Activated CD4-positive, CD25-positive, alpha-beta regulatory T cell treated with anti-CD3 and anti-CD28 coated beads, Interleukin-2, amount 50 U/mL, for 16 hours (primary cell): ENCODE results near the gene DNM3.
A peak's percentile ranks its signal among the peaks of the same experiment; 100 is the strongest.

Source experiments
- DNase-seq: peaks from one replicate; pipeline ENCODE4 v3.0.0-alpha.2; 2020; ENCODE audit warnings: low read depth, low spot score

The DNM3 gene

GRCh38 chr1:172172352-172172831, 331.1 kb downstream of the DNM3 start:
- DNase-seq: no peak

- no peak for DNase-seq
Measured at GRCh38 chr1:172176206-172176605, 334.9 kb downstream of the DNM3 start.

- no peak for DNase-seq
Measured at GRCh38 chr1:172177849-172178248, 336.6 kb downstream of the DNM3 start.

GRCh38 chr1:172178886-172179285, 337.6 kb downstream of the DNM3 start:
- no peak for DNase-seq

GRCh38 chr1:172179918-172180317, 338.6 kb downstream of the DNM3 start:
- no peak for DNase-seq

- DNase-seq: peak; percentile 8
Measured at GRCh38 chr1:172180501-172181285, 339.4 kb downstream of the DNM3 start.

- no peak for DNase-seq
Measured at GRCh38 chr1:172184506-172185191, 343.4 kb downstream of the DNM3 start.

GRCh38 chr1:172185211-172185610, 343.9 kb downstream of the DNM3 start:
- no peak for DNase-seq

- DNase-seq: no peak
Measured at GRCh38 chr1:172185996-172186395, 344.7 kb downstream of the DNM3 start.

- DNase-seq: no peak
Measured at GRCh38 chr1:172201572-172201971, 360.3 kb downstream of the DNM3 start.

- no peak for DNase-seq
Measured at GRCh38 chr1:172203135-172203823, 362.0 kb downstream of the DNM3 start.

GRCh38 chr1:172203902-172204301, 362.6 kb downstream of the DNM3 start:
- no peak for DNase-seq

- no peak for DNase-seq
Measured at GRCh38 chr1:172206256-172206655, 365.0 kb downstream of the DNM3 start.

- no peak for DNase-seq
Measured at GRCh38 chr1:172208635-172209034, 367.3 kb downstream of the DNM3 start.

- no peak for DNase-seq
Measured at GRCh38 chr1:172211221-172211620, 369.9 kb downstream of the DNM3 start.

GRCh38 chr1:172212124-172212523, 370.8 kb downstream of the DNM3 start:
- no peak for DNase-seq

GRCh38 chr1:172215006-172215405, 373.7 kb downstream of the DNM3 start:
- no peak for DNase-seq

- no peak for DNase-seq
Measured at GRCh38 chr1:172219966-172220365, 378.7 kb downstream of the DNM3 start.

GRCh38 chr1:172220376-172220775, 379.1 kb downstream of the DNM3 start:
- no peak for DNase-seq

- DNase-seq: no peak
Measured at GRCh38 chr1:172221436-172221835, 380.1 kb downstream of the DNM3 start.

GRCh38 chr1:172224871-172225270, 383.6 kb downstream of the DNM3 start:
- DNase-seq: no peak

- no peak for DNase-seq
Measured at GRCh38 chr1:172229942-172230341, 388.6 kb downstream of the DNM3 start.
